Parathyroid adenoma (tissue), 2 donors: ENCODE data around the gene MCC.

Experiments used
- H2AFZ ChIP-seq: fragments of 300-600 bp; sonication (generic); one replicate; pipeline ENCODE4 v1.7.0; 2017; ENCODE audit warnings: antibody characterized with exemption, mild to moderate bottlenecking
- H3K27ac ChIP-seq: fragments of 300-600 bp; sonication (generic); one replicate; pipeline ENCODE4 v1.7.0; 2017
- H3K27me3 ChIP-seq: fragments of 300-600 bp; sonication (generic); one replicate; pipeline ENCODE4 v1.7.0; 2017; ENCODE audit warnings: low read length; ENCODE audit not compliant: control insufficient read depth, insufficient read depth
- H3K36me3 ChIP-seq: fragments of 300-600 bp; sonication (generic); one replicate; pipeline ENCODE4 v1.7.0; 2017; ENCODE audit warnings: low read length; ENCODE audit not compliant: control insufficient read depth, insufficient read depth
- H3K4me1 ChIP-seq: fragments of 300-600 bp; sonication (generic); one replicate; pipeline ENCODE4 v1.7.0; 2017; ENCODE audit warnings: control low read depth
- H3K4me2 ChIP-seq: fragments of 300-600 bp; sonication (generic); one replicate; pipeline ENCODE4 v1.7.0; 2017; ENCODE audit warnings: low read length
- H3K4me3 ChIP-seq: fragments of 300-600 bp; sonication (generic); one replicate; pipeline ENCODE4 v1.7.0; 2017; ENCODE audit warnings: low read depth, low read length
- H3K79me2 ChIP-seq: fragments of 300-600 bp; sonication (generic); one replicate; pipeline ENCODE4 v1.7.0; 2017; ENCODE audit warnings: control low read depth
- H3K9ac ChIP-seq: fragments of 300-600 bp; sonication (generic); one replicate; pipeline ENCODE4 v1.7.0; 2017; ENCODE audit warnings: mild to moderate bottlenecking
- H3K9me3 ChIP-seq: fragments of 300-600 bp; sonication (generic); one replicate; pipeline ENCODE4 v1.7.0; 2017; ENCODE audit warnings: low read length; ENCODE audit not compliant: control insufficient read depth
- CTCF ChIP-seq: fragments of 300-600 bp; sonication (generic); IDR thresholded peaks from one replicate; pipeline ENCODE4 v1.7.0; 2017; ENCODE audit warnings: antibody characterized with exemption, mild to moderate bottlenecking
- donor health status: primary hyperparathyroidism.

Gene MCC

GRCh38 chr5:113246361-113246870, 241.8 kb downstream of the MCC start:
- peak overlapping the region; percentile 17 for H3K4me3 ChIP-seq

GRCh38 chr5:113245427-113246225, 242.6 kb downstream of the MCC start:
- Histone ChIP-seq H3K9ac (no peak overlapping the region), H3K79me2 (peaks cover 79% of the 10 kb centered on the region), H3K4me3 (peak overlapping the region; percentile 17), H3K36me3 (no peaks in the 10 kb centered on the region), H2AFZ (no peak overlapping the region), H3K4me2 (peak overlapping the region; percentile 18), H3K27ac (peak overlapping the region; percentile 40), H3K9me3 (no peaks in the 10 kb centered on the region), H3K27me3 (no peaks in the 10 kb centered on the region), H3K4me1 (peaks cover 76% of the 10 kb centered on the region)
- TF ChIP-seq CTCF, result no peak

More at GRCh38 chr5:113246361-113246870, 241.8 kb downstream of the MCC start:
- no peaks in the 10 kb centered on the region for H3K27me3 ChIP-seq
- peaks cover 79% of the 10 kb centered on the region for H3K79me2 ChIP-seq
- no peaks in the 10 kb centered on the region for H3K36me3 ChIP-seq
- H3K4me2 ChIP-seq, result peak overlapping the region; percentile 18
- no peak overlapping the region for H2AFZ ChIP-seq
- no peak for TF ChIP-seq CTCF
- H3K27ac ChIP-seq, result peak overlapping the region; percentile 40
- no peaks in the 10 kb centered on the region for H3K9me3 ChIP-seq
- no peak overlapping the region for H3K9ac ChIP-seq
- peaks cover 79% of the 10 kb centered on the region for H3K4me1 ChIP-seq

- H3K27ac ChIP-seq, result peak overlapping the region; percentile 40
- no peak for TF ChIP-seq CTCF
- H3K9me3 ChIP-seq, result no peaks in the 10 kb centered on the region
- H3K79me2 ChIP-seq, result peaks cover 82% of the 10 kb centered on the region
- H3K27me3 ChIP-seq, result no peaks in the 10 kb centered on the region
- no peaks in the 10 kb centered on the region for H3K36me3 ChIP-seq
- no peak overlapping the region for H3K4me3 ChIP-seq
- peaks cover 76% of the 10 kb centered on the region for H3K4me1 ChIP-seq
- peak overlapping the region; percentile 18 for H3K4me2 ChIP-seq
- H3K9ac ChIP-seq, result no peak overlapping the region
- H2AFZ ChIP-seq, result no peak overlapping the region
Measured at GRCh38 chr5:113244966-113245365, 243.3 kb downstream of the MCC start.

- Histone ChIP-seq H3K36me3 (no peaks in the 10 kb centered on the region), H3K79me2 (peaks cover 87% of the 10 kb centered on the region), H3K9me3 (no peaks in the 10 kb centered on the region), H3K4me2 (peak overlapping the region; percentile 40), H3K9ac (no peak overlapping the region), H3K4me1 (peaks cover 69% of the 10 kb centered on the region), H2AFZ (no peak overlapping the region), H3K27ac (peak overlapping the region; percentile 55), H3K4me3 (no peak overlapping the region), H3K27me3 (no peaks in the 10 kb centered on the region)
- TF ChIP-seq CTCF, result no peak
Measured at GRCh38 chr5:113243349-113243664, 244.9 kb downstream of the MCC start.
